NCI-H2107 treated with DMSO at 0.1 percent for 48 hours (cell line): ENCODE data around the gene SYCN.
"Not testable (repeated sequence)": the region's sequence is repeated elsewhere in the genome, so short reads cannot be mapped to it uniquely, and the experiment has no call there.

Experiments used
- DNase-seq: peaks from one replicate; lab custom pipeline; 2025; ENCODE audit not compliant: unreplicated experiment; lab: John Stamatoyannopoulos, UW

SYCN gene

DNA sequence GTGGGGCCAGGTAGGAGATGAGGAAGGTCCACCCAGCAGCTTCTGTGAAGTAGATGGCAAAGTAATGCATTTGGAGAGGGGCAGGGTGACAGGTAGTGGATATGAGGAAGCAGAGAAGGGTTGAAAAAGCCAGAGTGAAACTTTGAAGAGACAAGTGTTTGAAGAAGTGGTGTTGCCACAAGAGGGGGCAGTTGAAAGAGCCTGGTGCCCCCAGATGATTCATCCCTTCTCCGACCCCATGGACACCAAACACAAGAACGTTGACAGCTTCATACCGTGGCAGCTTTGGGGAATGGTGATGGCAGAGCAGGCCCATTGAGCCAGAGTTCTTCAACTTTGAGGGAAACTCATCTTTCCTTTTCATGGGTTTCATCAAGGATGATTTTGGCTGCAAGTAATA is 20.8 kb upstream of the SYCN start:
- DNase-seq: no peak

DNA sequence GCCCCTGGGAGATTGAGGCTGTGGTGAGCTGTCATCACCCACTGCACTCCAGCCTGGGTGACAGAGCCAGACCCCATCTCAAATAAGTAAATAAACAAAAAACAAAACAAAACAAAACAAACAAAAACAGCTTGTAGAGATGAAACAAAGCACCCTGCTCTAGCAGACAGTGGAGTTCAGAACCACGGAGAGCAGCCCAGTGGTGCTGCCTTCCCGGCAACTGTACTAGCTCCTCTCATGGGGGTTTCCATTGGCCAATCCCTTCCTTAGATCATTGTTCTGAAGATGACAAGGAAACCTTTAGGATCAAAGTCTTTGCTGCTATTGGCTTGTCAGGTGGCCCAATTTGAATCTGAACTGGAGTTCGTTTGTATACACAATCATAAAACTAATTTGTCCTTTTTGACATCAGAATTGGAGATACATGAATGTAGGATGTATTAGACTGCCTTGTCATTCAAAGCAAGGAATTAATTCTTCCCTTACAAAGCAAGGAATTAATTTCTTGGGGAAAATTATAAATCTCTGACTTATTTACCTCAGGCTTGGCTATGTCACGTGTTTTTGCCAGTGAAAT is 19.7 kb upstream of the SYCN start:
- no peak for DNase-seq

DNA sequence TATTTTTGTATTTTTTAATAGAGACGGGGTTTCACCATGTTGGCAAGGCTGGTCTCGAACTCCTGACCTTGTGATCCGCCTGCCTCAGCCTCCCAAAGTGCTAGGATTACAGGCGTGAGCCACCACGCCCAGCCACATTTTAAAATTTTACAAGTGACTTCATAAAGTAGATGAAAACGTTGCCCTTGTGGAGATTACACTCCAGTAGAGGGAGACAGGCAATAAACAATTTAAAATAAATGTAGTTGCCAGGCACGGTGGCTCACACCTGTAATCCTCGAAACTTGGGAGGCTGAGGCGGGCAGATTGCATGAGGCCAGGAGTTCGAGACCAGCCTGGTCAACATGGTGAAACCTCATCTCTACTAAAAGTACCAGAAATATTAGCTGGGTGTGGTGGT is 15.0 kb upstream of the SYCN start:
- DNase-seq: not testable (repeated sequence)

DNA sequence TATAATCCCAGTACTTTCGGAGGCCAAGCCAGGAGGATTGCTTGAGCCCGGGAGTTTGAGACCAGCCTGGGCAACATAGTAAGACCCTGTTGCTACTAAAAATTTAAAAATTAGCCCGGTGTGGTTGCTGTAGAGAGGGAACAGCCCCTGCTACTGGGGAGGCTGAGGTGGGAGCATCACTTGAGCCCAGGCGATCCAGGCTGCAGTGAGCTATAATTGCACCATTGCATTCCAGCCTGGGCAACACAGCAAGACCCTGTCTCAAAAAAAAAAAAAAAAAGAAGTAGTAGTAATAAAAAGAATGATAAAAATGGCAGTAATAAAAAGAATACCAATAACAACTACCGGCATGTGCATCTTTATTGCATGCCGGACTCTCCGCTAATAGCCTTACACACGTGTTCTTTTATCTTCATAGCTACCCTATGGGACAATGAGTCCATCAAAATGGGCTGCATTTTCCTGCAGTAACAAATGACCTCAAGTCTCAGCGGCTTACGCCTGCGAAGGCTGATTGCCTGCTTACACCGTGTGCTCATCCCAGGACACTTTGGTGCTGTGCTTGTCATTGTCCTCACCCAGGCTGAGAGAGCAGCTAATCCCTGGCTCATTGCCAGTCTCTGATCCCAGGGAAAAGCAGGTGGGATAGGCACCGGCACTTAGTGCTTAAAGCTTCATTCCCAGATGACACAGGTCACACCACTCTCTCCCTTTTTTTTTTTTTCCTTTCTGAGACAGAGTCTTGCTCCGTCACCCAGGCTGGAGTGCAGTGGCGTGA is 14.4 kb upstream of the SYCN start:
- DNase-seq: no peak

DNA sequence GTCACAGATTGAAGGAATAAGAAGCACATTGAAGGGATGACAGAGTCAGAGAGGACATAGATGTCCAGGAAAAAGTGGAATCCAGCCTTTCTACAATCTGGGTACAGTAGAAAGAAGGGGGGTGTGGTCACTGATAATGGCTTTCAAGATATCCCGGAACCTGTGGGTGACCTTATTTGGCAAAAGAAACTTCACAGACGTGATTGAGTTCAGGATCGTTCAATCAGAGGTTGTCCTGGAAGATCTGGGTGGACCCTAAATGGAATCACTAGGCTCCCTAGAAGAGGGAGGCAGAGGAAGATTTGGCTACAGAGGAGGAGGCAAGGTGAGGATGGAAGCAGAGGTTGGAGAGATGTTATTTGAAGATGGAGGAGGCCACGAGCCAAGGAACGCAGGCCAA is 13.0 kb upstream of the SYCN start:
- DNase-seq: no peak

DNA sequence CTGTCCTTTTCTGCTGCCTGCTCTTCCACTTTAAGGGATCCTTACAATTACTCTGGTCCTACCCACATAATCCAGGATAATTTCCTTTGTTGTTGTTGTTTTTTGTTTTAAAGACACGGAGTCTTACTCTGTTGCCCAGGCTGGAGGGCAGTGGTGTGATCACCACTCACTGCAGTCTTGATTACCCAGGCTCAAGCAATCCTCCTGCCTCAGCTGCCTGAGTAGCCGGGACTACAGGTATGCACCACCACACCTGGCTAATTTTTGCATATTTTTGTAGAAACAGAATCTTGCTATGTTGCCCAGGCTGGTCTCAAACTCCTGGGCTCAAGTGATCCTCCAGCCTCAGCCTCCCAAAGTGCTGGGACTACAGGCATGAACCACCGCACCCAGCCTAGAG is 11.3 kb upstream of the SYCN start:
- not testable (repeated sequence) for DNase-seq

DNA sequence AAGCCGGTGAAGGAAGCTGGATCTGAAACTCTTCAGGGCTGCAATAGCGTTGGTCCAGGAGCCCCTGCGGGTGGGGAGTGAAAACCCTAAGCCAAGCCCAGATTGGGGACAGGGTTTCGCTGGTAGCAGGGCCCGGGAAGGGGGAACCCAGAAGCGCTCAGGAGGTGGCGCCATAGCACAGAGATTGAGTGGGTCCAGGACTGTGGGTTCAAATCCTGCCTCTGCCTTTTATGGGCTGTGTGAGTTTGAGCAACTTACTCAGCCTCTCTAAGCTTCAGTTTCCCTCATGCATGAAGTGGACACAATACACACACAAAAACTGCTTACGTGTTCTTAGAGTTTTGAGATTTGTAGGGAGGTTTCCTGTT is 8.3 kb upstream of the SYCN start:
- no peak for DNase-seq

DNA sequence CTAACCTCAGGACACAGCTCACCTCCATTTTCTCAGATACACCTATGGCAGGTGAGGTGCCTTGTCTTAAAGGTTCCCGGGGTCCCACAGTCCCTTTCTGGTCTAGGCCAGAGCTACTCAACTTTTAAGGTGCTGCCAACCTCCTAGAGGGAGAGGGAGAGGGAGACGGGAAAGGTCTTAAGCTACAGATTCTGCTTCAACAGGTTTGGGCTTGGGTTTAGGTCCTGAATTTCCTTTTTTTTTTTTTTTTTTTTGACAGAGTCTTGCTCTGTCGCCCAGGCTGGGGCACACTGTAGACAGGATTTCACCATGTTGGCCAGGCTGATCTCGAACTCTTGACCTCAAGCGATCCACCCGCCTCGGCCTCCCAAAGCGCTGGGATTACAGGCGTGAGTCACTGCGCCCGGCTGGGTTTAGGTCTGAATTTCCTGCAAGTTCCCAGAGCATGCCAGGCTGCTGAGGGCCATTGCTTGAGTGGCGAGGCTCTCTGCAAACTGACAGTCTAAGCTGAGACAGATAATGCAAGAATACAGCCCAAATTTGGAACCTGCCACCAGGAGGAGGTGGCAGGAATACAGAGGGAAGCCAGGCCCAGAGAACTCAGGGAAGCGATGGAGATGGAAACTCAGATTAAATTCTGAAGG is 7.8 kb upstream of the SYCN start:
- no peak for DNase-seq

DNA sequence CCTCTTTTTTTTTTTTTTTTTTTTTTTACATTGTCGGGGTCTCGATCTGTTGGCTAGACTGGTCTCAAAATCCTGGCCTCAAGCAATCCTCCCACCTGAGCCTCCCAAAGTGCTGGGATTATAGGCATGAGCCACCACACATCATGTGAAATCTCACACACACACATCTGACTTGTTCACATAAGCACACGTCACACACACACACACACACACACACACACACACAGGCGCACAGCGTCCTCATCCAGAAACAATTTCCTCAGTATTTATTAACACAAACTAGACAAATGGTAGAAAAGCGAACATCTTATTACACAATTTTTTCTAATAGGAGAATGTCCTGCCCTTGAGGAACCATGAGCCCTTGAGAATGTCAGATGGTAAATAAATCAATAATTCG is 5.1 kb upstream of the SYCN start:
- no peak for DNase-seq

DNA sequence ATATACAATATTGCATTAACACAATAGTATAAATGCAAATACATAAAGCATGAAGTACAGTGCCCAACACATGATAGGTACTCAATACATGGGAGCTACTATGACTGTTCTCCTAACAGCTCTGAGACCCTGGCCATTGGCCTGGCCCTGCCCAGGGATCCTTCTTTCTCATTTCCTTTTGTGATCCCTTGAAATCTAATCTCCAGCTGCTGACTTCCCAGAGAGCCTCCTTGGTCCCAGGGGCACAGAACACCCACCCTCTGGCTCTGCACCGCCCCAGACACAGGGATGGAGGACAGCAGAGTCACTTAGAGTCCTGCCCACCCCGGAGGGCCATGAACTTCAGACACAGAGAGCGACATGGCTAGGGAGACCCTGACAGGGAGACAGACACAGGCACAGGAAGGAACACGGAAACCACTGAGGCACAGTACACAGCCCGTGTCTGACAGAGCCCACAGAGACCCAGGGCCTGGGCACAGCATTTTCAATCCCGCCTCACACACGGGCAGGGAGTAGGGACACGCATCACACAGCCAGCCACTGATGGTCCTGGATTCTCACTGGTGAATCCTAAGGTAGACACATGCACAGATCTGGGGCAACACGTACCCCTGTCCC is 4.2 kb upstream of the SYCN start:
- no peak for DNase-seq

DNA sequence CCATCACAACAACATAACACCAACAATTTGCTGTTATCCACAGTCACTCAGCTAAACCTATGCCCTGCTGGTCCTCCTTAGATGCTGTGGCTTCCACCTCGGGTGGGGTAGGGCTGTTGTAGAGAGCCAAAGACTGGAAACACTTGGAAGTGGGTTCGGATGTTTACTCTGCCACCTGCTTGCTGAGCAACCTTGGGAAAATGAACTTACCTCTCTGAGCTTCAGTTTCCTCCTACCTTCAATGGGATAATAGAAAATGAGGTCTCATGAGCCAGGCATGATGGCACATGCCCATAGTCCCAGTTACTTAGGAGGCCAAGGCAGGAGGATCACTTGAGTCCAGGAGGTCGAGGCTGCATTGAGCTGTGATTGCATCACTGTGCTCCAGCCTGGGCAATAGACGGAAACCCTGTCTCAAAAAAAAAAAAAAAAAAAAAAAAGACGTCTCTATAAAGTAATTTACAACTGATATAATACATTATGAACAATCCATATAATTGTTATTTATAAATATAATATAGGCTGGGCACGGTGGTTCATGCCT is 3.3 kb upstream of the SYCN start:
- no peak for DNase-seq

DNA sequence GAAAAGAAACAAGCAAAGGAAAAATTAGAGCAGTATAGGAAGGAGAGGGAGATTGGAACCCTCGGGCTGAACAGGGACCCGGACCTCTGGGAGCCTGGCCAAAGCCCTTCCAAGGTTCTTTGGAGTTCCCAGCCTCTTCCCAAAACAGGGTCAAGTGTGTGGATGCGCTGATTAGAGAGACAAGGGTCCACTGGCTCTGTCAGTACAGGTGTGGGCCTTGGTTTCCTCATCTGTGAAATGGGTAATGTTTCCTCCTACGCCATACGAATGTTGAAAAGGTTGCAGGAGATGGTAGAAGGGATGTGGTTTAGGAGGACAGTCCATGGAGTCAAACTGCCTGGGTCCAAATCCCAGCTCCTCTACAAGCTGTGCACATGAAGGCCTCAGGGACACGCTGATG is 2.1 kb upstream of the SYCN start:
- DNase-seq: no peak

DNA sequence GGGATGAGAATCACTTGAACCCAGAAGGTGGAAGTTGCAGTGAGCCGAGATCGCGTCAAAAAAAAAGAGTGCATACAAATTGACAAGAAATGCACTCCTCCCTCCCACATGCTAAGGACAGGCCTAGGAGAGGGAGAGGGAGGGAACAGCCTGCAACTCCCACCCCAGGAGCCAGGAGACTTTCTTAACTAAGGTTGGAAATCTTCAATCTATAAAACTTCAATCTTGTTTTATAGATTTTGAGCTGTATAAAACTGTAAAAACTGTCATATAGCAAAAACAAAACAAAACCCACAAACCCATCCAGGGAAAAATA is 1.3 kb upstream of the SYCN start:
- no peak for DNase-seq

DNA sequence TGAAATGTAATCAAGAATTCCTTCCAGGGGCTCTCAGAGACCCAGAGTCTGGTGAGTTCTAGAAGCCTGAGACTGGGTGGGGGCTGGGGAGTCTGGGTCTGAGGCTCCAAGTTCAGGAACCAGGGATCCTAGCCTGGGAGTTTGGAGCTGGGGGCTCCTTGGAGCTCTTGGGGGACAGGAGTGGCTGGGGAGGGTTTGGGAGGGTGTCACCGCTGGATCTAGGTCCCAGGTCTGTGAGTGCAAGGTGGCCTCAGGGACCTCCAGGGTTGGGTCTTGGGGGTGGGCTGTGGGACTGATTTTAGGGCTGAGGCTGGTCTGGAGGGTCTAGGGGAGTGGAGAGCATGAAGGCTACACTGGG is 1.1 kb downstream of the SYCN start:
- no peak for DNase-seq

DNA sequence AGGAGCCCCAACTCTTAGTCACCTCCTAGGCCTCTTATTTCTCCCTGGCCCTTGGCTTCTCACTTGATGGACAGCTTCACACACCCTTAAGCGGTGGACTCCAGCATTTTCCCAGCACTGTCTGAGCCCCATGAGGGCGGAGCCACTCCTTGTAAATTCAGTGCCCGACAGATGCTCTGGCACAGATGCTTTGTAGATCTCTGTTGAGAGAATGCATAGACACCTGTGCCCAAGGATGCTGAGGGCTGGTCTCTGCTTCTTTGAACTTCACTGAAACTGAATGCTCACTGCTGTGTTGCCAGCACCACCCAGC is 3.3 kb downstream of the SYCN start:
- no peak for DNase-seq

DNA sequence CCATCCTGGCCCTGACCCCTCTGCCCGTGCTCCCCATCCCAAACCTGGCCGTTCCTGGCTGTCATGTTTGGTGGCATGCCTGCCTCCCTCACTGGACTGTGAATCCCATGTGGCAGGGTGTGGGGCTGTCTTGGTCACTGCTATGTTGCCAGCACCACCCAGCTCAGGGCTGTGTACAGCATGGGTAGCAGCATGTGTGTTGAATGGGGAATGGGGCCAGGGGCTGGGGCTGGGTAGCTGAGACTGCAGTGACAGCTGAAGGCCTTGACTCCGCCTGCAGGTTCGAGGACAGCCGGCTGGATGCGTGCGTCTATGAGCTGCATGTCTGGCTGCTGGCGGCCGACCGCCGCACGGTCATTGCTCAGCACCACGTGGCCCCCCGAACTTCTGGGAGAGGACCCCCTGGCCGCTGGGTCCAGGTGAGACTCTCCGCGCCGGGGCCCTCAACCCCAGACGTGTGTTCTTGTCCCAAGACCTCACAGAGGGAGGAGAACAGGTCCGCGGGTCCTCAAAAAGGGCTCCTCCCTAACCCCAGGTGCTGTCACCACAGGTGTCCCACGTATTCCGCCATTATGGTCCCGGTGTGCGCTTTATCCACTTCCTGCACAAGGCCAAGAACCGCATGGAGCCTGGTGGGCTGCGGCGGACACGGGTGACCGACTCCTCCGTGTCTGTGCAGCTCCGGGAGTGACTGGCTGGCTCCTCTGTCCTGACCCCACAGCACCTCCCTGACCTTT is 3.8 kb downstream of the SYCN start:
- no peak for DNase-seq

DNA sequence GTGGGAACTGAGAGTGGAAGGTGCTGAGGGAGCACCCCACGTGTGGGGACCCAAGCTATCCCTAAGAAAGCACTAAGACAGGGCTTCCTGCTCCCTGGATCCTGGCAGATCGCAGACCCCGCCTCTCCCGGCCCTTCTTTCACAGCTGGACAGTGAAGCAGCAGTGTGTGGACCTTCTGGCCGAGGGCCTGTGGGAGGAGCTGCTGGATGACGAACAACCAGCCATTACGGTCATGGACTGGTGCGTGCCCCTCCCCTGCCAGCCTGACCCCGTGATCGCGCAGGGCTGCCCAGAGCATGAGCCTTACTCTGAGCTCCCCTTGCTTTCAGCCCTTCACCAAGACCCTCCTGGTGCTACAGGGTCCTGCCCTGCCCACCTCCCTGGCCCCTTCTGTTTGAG is 5.0 kb downstream of the SYCN start:
- DNase-seq: no peak

DNA sequence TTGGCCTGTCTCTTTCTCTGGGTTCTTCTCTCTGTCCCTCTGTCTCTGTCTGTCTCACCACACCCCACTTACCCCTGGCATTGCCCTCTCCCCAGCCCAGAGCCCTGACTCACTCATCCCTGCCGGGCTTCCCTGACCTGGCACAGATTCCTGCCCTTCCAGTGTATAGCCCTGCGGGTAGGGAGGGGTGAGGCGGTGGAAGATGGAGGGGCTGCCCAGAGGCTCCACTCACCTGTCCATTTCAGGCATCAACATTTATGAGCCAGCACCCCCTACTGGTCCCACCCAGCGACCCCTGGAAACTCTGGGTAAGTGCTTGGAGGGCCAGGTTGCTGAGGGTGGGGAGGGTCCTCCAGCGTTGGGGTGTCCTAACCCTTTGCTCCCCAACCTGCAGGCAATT is 6.3 kb downstream of the SYCN start:
- DNase-seq: no peak

DNA sequence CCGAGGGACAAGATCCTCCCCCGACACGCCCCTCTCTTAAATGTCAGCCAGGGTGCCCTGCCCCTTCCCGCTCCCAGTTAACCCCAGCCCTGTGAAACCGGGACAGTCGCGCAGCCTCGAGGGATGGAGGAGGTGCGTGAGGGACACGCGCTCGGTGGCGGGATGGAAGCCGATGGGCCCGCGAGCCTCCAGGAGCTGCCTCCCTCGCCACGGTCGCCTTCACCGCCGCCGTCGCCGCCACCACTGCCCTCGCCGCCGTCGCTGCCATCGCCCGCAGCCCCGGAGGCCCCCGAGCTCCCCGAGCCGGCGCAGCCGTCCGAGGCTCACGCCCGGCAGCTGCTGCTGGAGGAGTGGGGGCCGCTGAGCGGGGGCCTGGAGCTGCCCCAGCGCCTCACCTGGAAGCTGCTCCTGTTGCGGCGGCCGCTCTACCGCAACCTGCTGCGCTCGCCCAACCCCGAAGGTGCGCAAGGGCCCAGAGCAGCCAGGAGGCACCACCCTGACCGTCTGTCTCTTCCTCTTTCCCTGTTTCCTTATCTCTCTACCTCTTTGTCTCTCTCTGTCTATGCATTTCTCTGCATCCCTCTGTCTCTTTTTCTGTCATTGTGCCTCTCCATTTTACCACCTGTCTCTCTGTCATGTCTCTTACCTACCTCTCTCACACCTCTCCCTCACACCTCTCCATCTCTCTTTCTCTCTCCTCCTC is 7.1 kb downstream of the SYCN start, which contains the start of gene NCCRP1:
Gene NCCRP1, plus strand, starts transcription at position 105 of the 703 bp plus-strand sequence. Its CDS starts 19 bp downstream, at position 124.
- DNase-seq: no peak

DNA sequence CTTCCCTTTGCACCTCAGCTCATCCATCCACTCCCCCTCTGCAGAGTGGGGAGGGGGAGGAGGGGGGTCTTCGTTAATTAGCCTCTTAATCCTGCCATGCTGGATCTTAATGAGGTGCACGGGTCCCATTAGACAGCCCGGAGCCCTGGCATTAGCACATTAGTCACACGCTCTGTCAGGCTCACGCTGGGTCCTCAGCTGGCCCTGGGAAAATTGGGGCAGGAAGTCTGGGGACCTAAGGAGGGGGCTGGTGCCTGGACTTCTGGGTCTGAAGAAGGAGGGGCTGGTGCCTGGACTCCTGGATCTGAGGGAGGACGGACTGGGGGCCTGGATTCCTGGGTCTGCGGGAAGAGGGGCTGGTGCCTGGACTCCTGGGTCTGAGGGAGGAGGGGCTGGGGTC is 7.7 kb downstream of the SYCN start:
- no peak for DNase-seq

DNA sequence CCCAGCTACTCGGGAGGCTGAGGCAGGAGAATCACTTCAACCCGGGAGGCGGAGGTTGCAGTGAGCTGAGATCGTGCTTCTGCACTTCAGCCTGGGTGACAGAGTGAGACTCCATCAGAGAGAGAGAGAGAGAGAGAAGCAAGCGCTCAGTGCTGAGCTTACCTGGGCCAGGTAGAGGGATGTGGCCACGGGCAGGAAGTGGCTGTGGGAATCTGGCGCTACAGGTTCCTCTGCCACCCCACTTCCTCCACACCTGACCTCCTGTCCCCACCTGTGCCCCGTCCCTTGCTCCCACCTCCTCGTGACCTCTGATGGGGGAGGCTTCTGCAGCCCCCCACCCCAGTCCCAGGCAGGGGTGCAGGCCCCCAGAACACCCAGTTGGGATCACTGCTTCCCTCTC is 8.3 kb downstream of the SYCN start:
- DNase-seq: no peak
